ENCODE data around the gene PANK4. TPM values are rescaled to one million over a fixed set of nuclear protein-coding genes. Genes with fewer than 3 reads are reported as not detected.

PANK4 gene
- total and polyA plus RNA-seq, 2 donors (not counting 3 experiments of a cell fraction or from before 2014, with no cell fraction given) = 22.1 to 34.0 TPM

DNA sequence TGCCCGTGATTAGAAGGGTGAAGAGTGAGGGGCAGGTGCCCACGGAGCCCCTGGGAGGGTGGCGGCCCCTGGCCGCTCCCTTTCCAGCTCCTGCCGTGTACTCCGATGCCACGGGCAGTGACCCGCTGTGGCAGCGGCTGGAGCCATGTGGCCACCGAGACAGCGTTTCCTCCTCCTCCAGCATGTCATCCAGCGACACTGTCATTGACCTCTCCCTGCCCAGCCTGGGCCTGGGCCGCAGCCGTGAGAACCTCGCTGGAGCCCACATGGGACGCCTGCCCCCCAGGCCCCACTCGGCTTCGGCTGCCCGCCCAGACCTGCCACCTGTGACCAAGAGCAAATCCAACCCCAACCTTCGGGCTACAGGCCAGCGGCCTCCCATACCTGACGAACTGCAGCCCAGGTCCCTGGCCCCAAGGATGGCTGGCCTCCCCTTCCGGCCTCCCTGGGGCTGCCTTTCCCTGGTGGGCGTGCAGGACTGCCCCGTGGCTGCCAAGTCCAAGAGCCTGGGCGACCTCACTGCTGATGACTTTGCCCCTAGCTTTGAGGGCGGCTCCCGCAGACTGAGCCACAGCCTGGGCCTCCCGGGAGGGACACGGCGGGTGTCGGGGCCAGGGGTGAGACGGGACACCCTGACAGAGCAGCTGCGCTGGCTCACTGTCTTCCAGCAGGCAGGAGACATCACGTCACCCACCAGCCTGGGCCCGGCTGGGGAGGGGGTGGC, 22.0 kb downstream of the PANK4 start:
- Histone ChIP-seq H3K27me3 (ENCODE audit: control insufficient read depth in 2 of 2, insufficient read depth in 2 of 2, low read length in 2 of 2) (no peaks in the 10 kb centered on the region), H2AFZ (ENCODE audit: low read depth, low read length) (no peak overlapping the region), H3K79me2 (ENCODE audit: control insufficient read depth, insufficient read depth, low read length) (no peaks in the 10 kb centered on the region), H3K4me2 (ENCODE audit: insufficient read depth, low read length) (no peak overlapping the region), H3K27ac (ENCODE audit: insufficient read depth, low read depth, low read length) (no peak overlapping the region), H3K9me1 (replicated peaks; ENCODE audit: control insufficient read depth, extremely low read depth, insufficient read depth, low read length) (no peaks in the 10 kb centered on the region), H3K9me3 (replicated peaks; ENCODE audit: control insufficient read depth, insufficient read depth, low read length) (no peaks in the 10 kb centered on the region), H3K4me1 (ENCODE audit: control insufficient read depth, extremely low read depth, insufficient read depth, low read length) (no peaks in the 10 kb centered on the region), H3K36me3 (ENCODE audit: control insufficient read depth in 2 of 2, extremely low read depth in 1 of 2, insufficient read depth in 2 of 2, low read length in 2 of 2) (peaks cover 0 to 10% of the 10 kb centered on the region in 2 experiments), H3K9ac (replicated peaks; ENCODE audit: extremely low read depth, insufficient read depth, low read length) (no peak overlapping the region), H3K4me3 (replicated peaks in 1 of 3; ENCODE audit: insufficient read depth in 1 of 3, low read depth in 1 of 3, low read length in 3 of 3) (no peak overlapping the region), H4K20me1 (replicated peaks; ENCODE audit: control insufficient read depth, extremely low read depth, insufficient read depth, low read length) (no peaks in the 10 kb centered on the region)
- BruUV-seq (replicated peaks) = no TSS peak
- POLR2A ChIA-PET = no interaction called here
- CTCF ChIA-PET = no interaction called here
- FAIRE-seq (no peak), DNase-seq (ENCODE audit: low read depth, low spot score) (no peak)
- dilution Hi-C loops (cut with MboI; ENCODE audit: extremely low pct_ligation_motif_present, low sequenced_read_pairs) = no loop called here
- intact Hi-C loops (cut with micrococcal nuclease) = no loop called here
- TF ChIP-seq POLR2AphosphoS5 (IDR thresholded peaks at IDR 0.05; ENCODE audit: insufficient read depth, low read depth, low read length) = no peak
- TF ChIP-seq, protein P1, sequence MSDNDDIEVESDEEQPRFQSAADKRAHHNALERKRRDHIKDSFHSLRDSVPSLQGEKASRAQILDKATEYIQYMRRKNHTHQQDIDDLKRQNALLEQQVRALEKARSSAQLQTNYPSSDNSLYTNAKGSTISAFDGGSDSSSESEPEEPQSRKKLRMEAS (IDR thresholded peaks at IDR 0.05; ENCODE audit: insufficient read depth, insufficient read length) = no peak
- TF ChIP-seq, protein P2, sequence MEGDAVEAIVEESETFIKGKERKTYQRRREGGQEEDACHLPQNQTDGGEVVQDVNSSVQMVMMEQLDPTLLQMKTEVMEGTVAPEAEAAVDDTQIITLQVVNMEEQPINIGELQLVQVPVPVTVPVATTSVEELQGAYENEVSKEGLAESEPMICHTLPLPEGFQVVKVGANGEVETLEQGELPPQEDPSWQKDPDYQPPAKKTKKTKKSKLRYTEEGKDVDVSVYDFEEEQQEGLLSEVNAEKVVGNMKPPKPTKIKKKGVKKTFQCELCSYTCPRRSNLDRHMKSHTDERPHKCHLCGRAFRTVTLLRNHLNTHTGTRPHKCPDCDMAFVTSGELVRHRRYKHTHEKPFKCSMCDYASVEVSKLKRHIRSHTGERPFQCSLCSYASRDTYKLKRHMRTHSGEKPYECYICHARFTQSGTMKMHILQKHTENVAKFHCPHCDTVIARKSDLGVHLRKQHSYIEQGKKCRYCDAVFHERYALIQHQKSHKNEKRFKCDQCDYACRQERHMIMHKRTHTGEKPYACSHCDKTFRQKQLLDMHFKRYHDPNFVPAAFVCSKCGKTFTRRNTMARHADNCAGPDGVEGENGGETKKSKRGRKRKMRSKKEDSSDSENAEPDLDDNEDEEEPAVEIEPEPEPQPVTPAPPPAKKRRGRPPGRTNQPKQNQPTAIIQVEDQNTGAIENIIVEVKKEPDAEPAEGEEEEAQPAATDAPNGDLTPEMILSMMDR (IDR thresholded peaks at IDR 0.05; ENCODE audit: extremely low read depth in 1 of 2, insufficient read depth in 1 of 2, low read depth in 1 of 2, low read length in 2 of 2) = no peak
- TF ChIP-seq FOS (IDR thresholded peaks at IDR 0.05; ENCODE audit: borderline replicate concordance, insufficient read depth, low read length) = no peak
- TF ChIP-seq MYC (IDR thresholded peaks at IDR 0.05; ENCODE audit: low read depth, low read length) = no peak
- no peak for TF ChIP-seq JUN (IDR thresholded peaks at IDR 0.05; ENCODE audit: borderline replicate concordance, insufficient read depth, insufficient read length, low read depth)
- TF ChIP-seq EZH2 (IDR thresholded peaks at IDR 0.05; ENCODE audit: borderline replicate concordance, low read depth, low read length, severe bottlenecking) = no peak
- no peak for TF ChIP-seq POLR2A (IDR thresholded peaks at IDR 0.05; ENCODE audit: low read depth, low read length)
- no peak for TF ChIP-seq GATA2 (IDR thresholded peaks at IDR 0.05; ENCODE audit: insufficient read depth, insufficient read length, low read depth, low read length)

Measured in endothelial cell of umbilical vein (primary cell).